ENCODE data around the gene TTN.

Gene TTN

GRCh38 chr2:178723786-178724346, 83.4 kb downstream of the TTN start:
- H3K4me3 ChIP-seq (ENCODE audit: low read depth, low read length) = no peak overlapping the region
- H3K36me3 ChIP-seq (replicated peaks) = no peaks in the 10 kb centered on the region
- no peaks in the 10 kb centered on the region for H3K27me3 ChIP-seq (replicated peaks)
- DNase-seq = no peak
- in situ Hi-C loops (cut with HindIII; ENCODE audit: low pct_ligation_motif_present, low sequenced_read_pairs) = no loop called here
- H3K27ac ChIP-seq = no peak overlapping the region
- TF ChIP-seq, protein P1, sequence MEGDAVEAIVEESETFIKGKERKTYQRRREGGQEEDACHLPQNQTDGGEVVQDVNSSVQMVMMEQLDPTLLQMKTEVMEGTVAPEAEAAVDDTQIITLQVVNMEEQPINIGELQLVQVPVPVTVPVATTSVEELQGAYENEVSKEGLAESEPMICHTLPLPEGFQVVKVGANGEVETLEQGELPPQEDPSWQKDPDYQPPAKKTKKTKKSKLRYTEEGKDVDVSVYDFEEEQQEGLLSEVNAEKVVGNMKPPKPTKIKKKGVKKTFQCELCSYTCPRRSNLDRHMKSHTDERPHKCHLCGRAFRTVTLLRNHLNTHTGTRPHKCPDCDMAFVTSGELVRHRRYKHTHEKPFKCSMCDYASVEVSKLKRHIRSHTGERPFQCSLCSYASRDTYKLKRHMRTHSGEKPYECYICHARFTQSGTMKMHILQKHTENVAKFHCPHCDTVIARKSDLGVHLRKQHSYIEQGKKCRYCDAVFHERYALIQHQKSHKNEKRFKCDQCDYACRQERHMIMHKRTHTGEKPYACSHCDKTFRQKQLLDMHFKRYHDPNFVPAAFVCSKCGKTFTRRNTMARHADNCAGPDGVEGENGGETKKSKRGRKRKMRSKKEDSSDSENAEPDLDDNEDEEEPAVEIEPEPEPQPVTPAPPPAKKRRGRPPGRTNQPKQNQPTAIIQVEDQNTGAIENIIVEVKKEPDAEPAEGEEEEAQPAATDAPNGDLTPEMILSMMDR (IDR thresholded peaks at IDR 0.05; ENCODE audit: low read depth, low read length, missing control alignments) = no peak

GRCh38 chr2:178722296-178722695, 84.9 kb downstream of the TTN start:
- Histone ChIP-seq H3K36me3 (replicated peaks) (no peaks in the 10 kb centered on the region), H3K27ac (no peak overlapping the region), H3K4me3 (ENCODE audit: low read depth, low read length) (no peak overlapping the region), H3K27me3 (replicated peaks) (no peaks in the 10 kb centered on the region)
- in situ Hi-C loops (cut with HindIII; ENCODE audit: low pct_ligation_motif_present, low sequenced_read_pairs) = no loop called here
- TF ChIP-seq, protein P1 (IDR thresholded peaks at IDR 0.05; ENCODE audit: low read depth, low read length, missing control alignments) = no peak
- no peak for DNase-seq

DNA sequence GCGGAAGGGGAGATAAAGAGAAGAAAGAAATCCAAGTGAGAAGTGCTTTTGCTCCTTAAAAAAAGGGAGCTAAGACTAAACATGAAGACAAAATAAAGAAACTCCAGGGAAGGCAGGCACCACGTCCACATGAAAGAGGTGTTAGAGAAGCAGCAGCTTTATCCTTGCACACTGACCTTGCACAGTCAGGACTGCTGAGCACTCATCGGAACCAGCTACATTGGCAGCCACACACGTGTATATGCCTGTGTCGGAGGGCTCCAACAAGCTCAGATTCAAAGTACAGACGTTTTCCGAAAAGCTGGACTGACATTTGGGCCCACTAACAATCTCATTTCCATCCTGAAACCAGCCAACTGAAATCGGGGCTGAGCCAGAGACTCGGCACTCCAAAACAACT, 88.2 kb downstream of the TTN start:
- Histone ChIP-seq H3K4me3 (ENCODE audit: low read depth, low read length) (no peak overlapping the region), H3K27ac (no peak overlapping the region), H3K36me3 (replicated peaks) (no peaks in the 10 kb centered on the region), H3K27me3 (replicated peaks) (no peaks in the 10 kb centered on the region)
- no peak for DNase-seq
- in situ Hi-C loops (cut with HindIII; ENCODE audit: low pct_ligation_motif_present, low sequenced_read_pairs) = no loop called here
- TF ChIP-seq, protein P1 (IDR thresholded peaks at IDR 0.05; ENCODE audit: low read depth, low read length, missing control alignments) = no peak

GRCh38 chr2:178718283-178718682, 88.9 kb downstream of the TTN start:
- H3K4me3 ChIP-seq (ENCODE audit: low read depth, low read length) = no peak overlapping the region
- no peak for DNase-seq
- in situ Hi-C loops (cut with HindIII; ENCODE audit: low pct_ligation_motif_present, low sequenced_read_pairs) = no loop called here
- H3K27ac ChIP-seq = no peak overlapping the region
- TF ChIP-seq, protein P1 (IDR thresholded peaks at IDR 0.05; ENCODE audit: low read depth, low read length, missing control alignments) = no peak
- H3K36me3 ChIP-seq (replicated peaks) = no peaks in the 10 kb centered on the region
- no peaks in the 10 kb centered on the region for H3K27me3 ChIP-seq (replicated peaks)

- H3K4me3 ChIP-seq (ENCODE audit: low read depth, low read length) = no peak overlapping the region
- in situ Hi-C loops (cut with HindIII; ENCODE audit: low pct_ligation_motif_present, low sequenced_read_pairs) = no loop called here
- H3K27ac ChIP-seq = no peak overlapping the region
- DNase-seq = no peak
- H3K27me3 ChIP-seq (replicated peaks) = no peaks in the 10 kb centered on the region
- no peaks in the 10 kb centered on the region for H3K36me3 ChIP-seq (replicated peaks)
- TF ChIP-seq, protein P1 (IDR thresholded peaks at IDR 0.05; ENCODE audit: low read depth, low read length, missing control alignments) = no peak
These were observed 90.8 kb downstream of the TTN start for GRCh38 chr2:178716394-178716793.

- in situ Hi-C loops (cut with HindIII; ENCODE audit: low pct_ligation_motif_present, low sequenced_read_pairs) = no loop called here
- Histone ChIP-seq H3K27me3 (replicated peaks) (no peaks in the 10 kb centered on the region), H3K4me3 (ENCODE audit: low read depth, low read length) (no peak overlapping the region), H3K36me3 (replicated peaks) (no peaks in the 10 kb centered on the region), H3K27ac (no peak overlapping the region)
- TF ChIP-seq, protein P1 (IDR thresholded peaks at IDR 0.05; ENCODE audit: low read depth, low read length, missing control alignments) = no peak
- no peak for DNase-seq
These were observed 91.9 kb downstream of the TTN start for GRCh38 chr2:178715366-178715765.
